TTC549 (cell line): ENCODE measurements around the gene P2RX7.
"Not testable (repeated sequence)": the region's sequence is repeated elsewhere in the genome, so short reads cannot be mapped to it uniquely, and the experiment has no call there.

Experiments
- FAIRE-seq: peaks from 2 replicates; lab custom pipeline; 2012; peaks lifted over from hg19 to GRCh38; lab: Jason Lieb, UNC

P2RX7 gene

DNA sequence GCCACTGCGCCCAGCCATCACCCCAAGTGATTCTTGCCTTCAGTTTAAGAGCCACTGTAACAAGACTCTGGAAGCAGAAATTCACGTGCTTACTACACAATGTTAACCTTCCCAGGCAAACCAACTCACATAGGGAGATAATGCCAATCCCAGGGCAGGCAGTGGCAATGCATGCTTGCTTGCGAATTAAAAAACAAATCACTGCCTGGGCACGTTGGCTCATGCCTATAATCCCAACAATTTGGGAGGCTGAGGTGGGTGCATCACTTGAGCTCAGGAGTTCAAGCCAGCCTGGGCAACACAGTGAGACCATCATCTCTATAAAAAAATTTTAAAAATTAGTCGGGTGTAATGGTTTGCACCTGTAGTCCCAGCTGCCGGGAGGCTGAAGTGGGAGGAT lies 39.5 kb downstream of the P2RX7 start:
- FAIRE-seq: no peak

DNA sequence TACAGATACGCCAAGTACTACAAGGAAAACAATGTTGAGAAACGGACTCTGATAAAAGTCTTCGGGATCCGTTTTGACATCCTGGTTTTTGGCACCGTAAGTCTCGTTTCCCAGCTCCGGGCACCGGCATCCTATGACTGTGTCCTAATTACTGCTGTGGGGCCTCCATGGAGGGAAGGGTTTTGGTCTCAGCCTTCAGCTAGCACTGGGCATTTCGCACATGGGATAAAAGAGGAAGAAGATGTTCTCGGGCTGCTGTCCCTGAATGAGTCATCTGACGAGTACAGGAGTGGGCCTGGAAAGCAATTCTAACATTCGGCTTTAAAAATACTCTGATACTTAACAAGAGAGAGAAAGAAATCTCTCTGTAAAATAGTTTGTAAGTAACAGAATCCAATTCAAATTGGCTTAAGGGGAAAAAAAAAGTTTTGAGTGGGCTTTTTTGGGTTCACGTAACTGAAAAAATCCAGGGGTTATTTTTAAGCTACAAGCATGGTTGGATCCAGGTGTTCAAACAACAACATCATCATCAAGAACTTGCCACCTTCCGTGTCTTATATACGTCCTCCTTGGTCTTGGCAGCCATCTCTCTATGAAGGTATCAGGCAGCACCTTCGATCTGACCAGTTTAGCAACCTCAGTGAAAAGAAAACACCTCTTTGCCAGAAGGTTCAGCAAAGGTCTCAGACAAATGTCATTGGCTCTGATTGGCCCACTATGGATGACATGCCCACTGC lies 42.9 kb downstream of the P2RX7 start:
- no peak for FAIRE-seq

GRCh38 chr12:121176826-121177529 lies 44.3 kb downstream of the P2RX7 start:
- no peak for FAIRE-seq

DNA sequence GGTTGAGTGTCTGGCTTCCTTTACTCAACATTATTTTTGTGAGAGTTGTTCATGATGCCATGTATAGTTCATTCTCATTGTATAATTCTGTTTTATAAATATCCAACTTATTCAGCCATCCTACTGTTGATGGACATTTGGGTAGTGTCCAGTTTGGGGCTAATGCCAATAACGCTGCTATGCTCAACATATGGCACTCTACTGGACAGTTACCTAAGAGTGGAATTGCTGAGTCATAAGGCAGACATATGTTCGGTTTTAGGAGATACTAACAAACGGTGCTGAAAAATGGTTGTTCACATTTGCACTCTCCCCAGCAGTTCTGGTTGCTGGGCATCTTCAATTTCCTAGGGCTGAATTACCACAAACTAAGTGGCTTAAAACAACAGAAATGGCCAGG lies 48.5 kb downstream of the P2RX7 start:
- no peak for FAIRE-seq

DNA sequence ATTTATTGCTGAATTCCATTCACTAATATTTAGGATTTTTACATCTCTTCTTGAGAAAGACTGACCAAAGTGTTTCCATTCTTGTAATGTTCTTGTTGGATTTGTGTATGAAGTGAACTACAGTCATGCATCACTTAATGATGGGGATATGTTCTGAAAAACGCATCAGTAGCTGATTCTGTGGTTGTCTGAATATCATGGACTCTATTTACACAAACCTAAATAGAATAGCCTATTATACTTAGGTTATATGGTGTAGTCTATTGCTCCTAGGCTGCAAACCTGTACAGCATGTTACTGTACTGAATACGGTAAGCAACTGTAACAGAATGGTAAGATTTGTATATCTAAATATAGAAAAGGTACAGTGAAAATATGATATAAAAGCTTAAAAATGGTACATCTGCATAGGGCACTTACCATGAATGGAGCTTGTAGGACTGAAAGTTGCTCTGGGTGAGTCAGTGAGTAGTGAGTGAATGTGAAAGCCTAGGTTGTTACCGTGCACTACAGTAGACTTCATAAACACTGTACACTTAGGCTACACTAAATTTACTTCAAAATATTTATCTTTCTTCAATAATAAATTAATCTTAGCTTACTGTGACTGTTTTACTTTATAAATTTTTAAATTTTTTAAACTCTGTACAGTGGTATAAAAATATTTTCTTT lies 49.7 kb downstream of the P2RX7 start:
- FAIRE-seq: no peak

- FAIRE-seq: no peak
Measured at GRCh38 chr12:121184425-121184824, 51.7 kb downstream of the P2RX7 start.

DNA sequence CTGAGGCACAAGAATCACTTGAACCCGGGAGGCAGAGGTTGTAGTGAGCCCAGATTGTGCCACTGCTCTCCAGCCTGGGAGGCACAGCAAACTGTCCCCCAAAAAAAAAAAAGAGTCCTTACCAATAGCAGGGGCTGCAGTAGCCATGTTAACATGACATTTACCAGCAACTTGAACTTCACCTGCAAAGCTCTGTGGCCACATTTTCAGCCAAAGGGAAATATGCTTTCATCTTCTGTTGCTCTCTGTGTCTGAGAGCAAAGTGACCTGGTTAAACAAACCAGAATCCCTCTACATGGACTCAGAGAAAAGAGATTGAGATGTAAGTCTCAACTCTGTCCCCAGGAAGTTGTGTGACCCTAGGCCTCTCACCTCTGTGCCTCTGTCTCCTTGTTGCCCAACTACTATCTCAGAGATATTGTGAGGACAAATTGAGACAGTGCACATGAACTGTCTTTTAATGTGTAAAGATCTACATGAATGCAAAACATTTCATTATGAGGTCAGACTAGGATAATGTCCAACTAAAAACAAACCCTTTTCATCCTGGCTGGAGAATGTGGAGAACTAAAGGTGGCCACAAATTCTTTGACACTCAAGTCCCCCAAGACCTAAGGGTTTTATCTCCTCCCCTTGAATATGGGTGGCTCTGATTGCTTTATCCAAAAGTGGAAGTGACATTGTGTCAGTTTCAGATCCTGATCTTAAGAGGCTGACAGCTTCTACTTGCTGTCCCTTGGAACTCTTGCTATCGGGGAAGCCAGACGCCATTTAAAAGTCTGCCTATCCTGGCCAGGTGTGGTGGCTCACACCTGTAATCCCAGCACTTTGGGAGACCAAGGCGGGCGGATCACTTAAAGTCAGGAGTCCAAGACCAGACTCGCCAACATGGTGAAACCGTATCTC lies 52.6 kb downstream of the P2RX7 start:
- FAIRE-seq: no peak

GRCh38 chr12:121186826-121187225 lies 54.1 kb downstream of the P2RX7 start:
- FAIRE-seq: no peak

- no peak for FAIRE-seq
Measured at GRCh38 chr12:121187501-121187900, 54.8 kb downstream of the P2RX7 start.

GRCh38 chr12:121188227-121188626 lies 55.6 kb downstream of the P2RX7 start:
- no peak for FAIRE-seq

DNA sequence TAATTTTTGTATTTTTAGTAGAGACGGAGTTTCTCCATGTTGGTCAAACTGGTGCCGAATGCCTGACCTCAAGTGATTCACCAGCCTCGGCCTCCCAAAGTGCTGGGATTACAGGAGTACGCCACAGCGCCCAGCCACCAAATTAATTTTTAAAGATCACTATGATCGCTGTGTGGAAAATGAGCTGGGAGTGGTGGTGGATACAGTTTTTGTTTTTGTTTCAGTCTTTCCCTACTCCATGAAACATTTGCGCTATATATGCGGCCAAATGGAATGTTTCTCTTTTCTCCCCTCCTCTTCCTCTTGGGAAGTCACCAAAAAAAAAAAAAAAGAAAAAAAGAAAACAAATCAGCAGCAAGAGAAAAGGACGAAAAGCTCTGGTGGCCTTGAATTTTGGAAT lies 56.5 kb downstream of the P2RX7 start:
- FAIRE-seq: no peak

DNA sequence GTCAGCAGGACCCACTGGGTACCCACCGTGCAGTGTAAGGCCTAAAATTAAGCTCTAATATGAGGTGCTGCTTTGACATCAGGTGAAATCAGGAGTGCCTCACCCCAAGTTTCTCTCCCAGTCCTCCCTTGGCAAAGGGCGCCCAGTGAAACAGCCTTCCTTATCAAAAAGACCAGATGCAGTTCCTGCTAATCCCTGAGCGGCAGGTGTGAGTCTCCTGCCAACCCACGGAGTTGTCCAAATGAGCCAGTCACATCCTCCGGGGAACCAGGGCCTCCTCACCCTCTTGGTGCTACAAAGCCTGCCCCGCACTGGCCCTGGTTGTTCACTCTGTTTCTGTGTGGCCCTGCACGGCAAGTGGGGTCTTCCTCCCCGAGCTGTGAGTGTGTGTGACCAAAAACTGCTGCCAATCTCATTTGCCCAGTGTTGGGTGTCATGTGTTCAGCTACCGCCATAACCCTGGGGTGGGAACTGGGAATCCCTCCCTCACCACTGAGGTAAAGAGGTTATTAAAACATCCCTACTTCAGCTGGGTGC lies 57.0 kb downstream of the P2RX7 start:
- FAIRE-seq: no peak

DNA sequence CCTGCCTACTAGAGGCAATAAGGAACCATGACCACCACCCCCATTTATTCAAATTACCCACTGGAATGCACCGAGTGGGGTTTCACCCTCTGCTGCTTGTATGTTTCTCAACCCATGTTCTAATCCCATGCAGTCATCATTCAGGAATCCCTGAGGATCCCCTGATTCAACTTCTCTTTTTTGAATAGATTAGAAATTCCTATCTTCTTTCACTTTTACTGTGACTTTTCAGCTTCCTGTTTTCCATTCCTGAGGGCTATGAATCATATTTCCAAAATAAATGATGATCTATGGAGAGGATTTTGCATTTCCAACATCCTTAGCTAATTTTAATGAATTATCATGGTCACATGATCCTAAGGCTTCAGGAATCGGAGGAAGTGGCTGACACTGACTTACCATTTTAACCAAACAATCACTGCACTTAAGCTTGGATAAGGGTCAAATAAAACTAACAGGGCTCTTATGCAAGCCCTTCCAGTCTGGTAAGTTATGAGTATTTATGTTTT lies 57.9 kb downstream of the P2RX7 start:
- FAIRE-seq: no peak

DNA sequence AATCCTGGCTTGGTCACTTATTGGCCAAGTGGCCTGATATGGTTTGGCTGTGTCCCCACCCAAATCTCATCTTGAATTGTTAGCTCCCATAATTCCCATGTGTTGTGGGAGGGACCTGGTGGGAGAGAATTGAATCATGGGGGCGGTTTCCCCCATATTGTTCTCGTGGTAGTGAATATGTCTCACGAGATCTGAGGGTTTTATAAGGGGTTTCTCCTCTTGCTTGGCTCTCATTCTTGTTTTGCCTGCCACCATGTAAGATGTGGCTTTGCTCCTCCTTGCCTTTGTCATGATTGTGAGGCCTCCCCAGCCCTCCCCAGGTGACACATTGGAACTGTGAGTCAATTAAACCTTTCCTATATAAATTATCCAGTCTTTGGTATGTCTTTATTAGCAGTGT lies 58.5 kb downstream of the P2RX7 start:
- FAIRE-seq: no peak

DNA sequence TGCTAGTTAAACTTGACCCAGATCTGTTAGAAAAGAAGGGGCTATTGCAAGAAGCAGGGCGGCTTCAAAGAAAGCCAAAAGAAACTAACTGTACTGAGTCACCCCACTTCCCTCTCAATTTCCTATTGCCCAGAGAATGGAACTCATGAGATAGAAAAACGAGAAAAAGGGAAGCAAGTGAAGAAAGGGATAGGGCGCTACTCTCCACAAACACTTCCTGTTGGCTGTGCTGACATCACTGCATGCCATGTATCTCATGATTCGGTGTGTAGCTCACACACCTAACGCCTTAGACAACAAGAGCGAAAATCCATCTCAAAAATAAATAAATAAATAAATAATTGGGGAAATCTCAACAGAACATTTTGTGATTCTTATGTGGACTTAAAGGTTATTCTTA lies 64.2 kb downstream of the P2RX7 start:
- no peak for FAIRE-seq

DNA sequence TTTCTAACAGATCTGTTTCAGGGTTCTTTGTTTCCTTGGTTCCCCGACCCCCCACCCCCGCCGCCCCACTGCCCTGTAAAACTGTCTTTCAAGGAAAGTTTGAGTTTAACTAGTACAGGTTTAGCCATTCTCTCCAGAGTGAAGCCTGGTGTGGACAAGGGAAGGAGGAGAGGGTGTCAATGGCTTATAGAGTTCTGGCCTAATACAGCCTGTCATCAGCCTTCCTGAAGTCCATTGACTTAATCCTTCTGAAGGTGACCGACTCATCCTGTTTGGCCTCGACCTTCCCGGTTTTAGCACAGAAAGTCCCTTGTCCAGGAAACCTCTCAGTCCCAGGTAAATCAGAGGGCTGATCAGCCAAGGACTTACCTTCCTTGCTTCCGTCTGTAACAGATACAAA lies 66.3 kb downstream of the P2RX7 start:
- FAIRE-seq: no peak

DNA sequence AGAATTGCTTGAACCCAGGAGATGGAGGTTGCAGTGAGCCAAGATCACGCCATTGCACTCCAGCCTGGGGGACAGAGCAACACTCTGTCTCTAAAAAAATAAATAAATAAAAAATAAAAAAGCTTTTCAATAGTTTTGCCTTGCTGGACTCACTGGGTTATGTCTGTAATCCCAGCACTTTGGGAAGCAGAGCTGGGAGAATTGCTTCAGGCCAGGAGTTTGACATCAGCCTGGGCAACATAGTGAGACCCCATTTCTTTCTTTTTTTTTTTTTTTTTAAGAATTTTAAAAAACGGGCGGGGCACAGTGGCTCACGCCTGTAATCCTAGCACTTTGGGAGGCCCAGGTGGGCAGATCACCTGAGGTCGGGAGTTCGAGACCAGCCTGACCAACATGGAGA lies 68.5 kb downstream of the P2RX7 start:
- FAIRE-seq: not testable (repeated sequence)

DNA sequence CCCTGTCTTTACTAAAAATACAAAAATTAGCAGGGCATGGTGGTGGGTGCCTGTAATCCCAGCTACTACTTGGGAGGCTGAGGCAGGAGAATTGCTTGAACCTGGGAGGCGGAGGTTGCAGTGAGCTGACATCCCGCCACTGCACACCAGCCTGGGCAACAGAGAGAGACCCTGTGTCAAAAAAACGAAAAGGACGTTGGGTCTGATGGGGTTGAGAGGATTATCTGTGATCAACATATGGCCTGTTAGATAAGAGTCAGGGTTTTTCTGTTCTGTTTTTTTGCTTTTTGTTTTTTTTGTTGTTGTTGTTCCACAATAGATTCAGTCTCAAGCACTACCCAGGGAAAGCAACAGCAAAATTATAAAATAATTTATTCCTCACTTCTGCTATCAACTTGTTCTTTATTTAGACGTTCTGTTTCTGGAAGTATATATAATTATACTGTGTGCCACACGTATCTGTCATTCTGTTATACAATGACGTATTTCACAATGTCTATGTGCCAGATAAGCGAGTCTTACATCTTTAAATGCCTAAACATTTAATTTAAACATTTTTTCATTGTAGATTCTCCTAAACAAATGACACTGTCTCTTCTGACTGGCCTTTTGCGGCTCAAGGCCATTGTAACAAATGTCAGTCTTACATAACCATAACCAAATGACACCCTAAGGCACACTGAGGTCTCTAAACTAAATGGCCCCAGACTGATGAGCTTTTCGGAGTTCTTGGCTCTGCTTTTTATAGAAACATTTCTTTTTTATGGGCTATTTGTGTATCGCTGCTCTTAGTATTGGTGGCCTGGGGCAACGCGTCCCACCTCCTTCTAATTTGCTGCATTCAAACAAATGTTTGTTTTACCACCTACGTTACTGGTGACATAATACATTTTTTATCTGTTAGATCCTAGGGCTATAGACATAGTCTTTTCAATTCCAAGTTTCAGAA lies 70.0 kb downstream of the P2RX7 start:
- FAIRE-seq: no peak

GRCh38 chr12:121203482-121203881 lies 70.8 kb downstream of the P2RX7 start:
- no peak for FAIRE-seq

- FAIRE-seq: no peak
Measured at GRCh38 chr12:121205491-121205890, 72.8 kb downstream of the P2RX7 start.

- not testable (repeated sequence) for FAIRE-seq
Measured at GRCh38 chr12:121208571-121208970, 75.9 kb downstream of the P2RX7 start.
